Spleen (tissue), 11 donors: Measurements from ENCODE around the gene UCKL1. TPM values are rescaled to one million over a fixed set of nuclear protein-coding genes. Genes with fewer than 3 reads are reported as not detected.

Experiments used
- DNase-seq: peaks from one replicate; pipeline ENCODE4 v3.0.0-alpha.2; 2020
- H3K27ac ChIP-seq, 8 donors: fragments of 200-600 bp; sonication (generic) in 7 of 8; 1 replicate in 4 of 8; 2 replicates in 4 of 8; pipeline versions ENCODE4 v1.5.0 to v1.8.0; 2016 to 2021; ENCODE audit warnings: inconsistent platforms in 4 of 8, mild to moderate bottlenecking in 4 of 8, moderate library complexity in 1 of 8
- H3K27me3 ChIP-seq, 7 donors: fragments of 200-600 bp; sonication (generic) in 6 of 7; replicated peaks in 1 of 7; 1 replicate in 4 of 7; 2 replicates in 3 of 7; pipeline versions ENCODE4 v1.5.0 to v1.8.0; 2016 to 2021; ENCODE audit warnings: inconsistent platforms in 3 of 7, mild to moderate bottlenecking in 1 of 7
- H3K36me3 ChIP-seq, 6 donors: fragments of 200-600 bp; sonication (generic) in 5 of 6; 1 replicate in 4 of 6; 2 replicates in 2 of 6; pipeline versions ENCODE4 v1.5.0 to v1.8.0; 2016 to 2021; ENCODE audit warnings: inconsistent platforms in 2 of 6
- H3K4me1 ChIP-seq, 6 donors: fragments of 200-600 bp; sonication (generic) in 5 of 6; 1 replicate in 3 of 6; 2 replicates in 3 of 6; pipeline versions ENCODE4 v1.5.0 to v1.8.0; 2016 to 2021; ENCODE audit warnings: inconsistent platforms in 3 of 6
- H3K4me3 ChIP-seq, 8 donors: fragments of 200-600 bp; sonication (generic) in 7 of 8; 1 replicate in 4 of 8; 2 replicates in 4 of 8; pipeline versions ENCODE4 v1.5.0 to v1.8.0; 2016 to 2021; ENCODE audit warnings: inconsistent platforms in 4 of 8, mild to moderate bottlenecking in 4 of 8, moderate library complexity in 2 of 8
- H3K9me3 ChIP-seq, 8 donors: fragments of 200-600 bp; sonication (generic) in 7 of 8; 1 replicate in 4 of 8; 2 replicates in 4 of 8; pipeline versions ENCODE4 v1.5.0 to v1.8.0; 2016 to 2021; ENCODE audit warnings: inconsistent platforms in 4 of 8
- POLR2A ChIP-seq, 3 donors: fragments of 450-650 bp; IDR thresholded peaks; one replicate each; pipeline ENCODE4 v1.5.1; 2017; ENCODE audit warnings: antibody characterized with exemption in 3 of 3, mild to moderate bottlenecking in 1 of 3
- POLR2AphosphoS5 ChIP-seq, 3 donors: sonication (generic); formaldehyde crosslinking; IDR thresholded peaks; one replicate each; pipeline ENCODE4 v1.5.1; 2017; ENCODE audit warnings: antibody characterized with exemption in 3 of 3
- WGBS, 5 donors: extraction: QIAGEN DNeasy Blood & Tissue Kit in 3 of 5; methylation state at CpG; one replicate each; pipeline versions ENCODE4 v1.1.5 to v1.1.7; 2013 to 2018; 5-methylcytosine and 5-hydroxymethylcytosine counted together
- intact Hi-C: fragments of 100-400 bp; cut with DNase I; formaldehyde crosslinking; loops from one replicate; pipeline ENCODE4 v1.15.0; 2023; ENCODE audit warnings: low total_unique reads
- polyA plus RNA-seq, 3 donors: library from polyadenylated mRNA; stranded (reverse); fragments of 200-250 nt; gene quantifications; one replicate each; pipeline ENCODE4 v1.2.1, GENCODE V29; 2013
- total RNA-seq, 7 donors: library from RNA; depleted of rRNA in 3 of 7; stranded (reverse); fragments of >200 nt in 3 of 7; fragmentation: NEBNext Ultra II Directional in 4 of 7; extraction: Animal tissue kit (Norgen Biotek cat#: 25700) in 4 of 7; gene quantifications; one replicate each; pipeline versions ENCODE4 v1.1.0 to v1.2.1, GENCODE V29; 2016 to 2021
- TF ChIP-seq, protein P1 (sequence below), 11 experiments: fragments of 200-600 bp in 7 of 11; fragments of 450-650 bp in 4 of 11; sonication (generic) in 4 of 11; IDR thresholded peaks in 8 of 11; conservative IDR thresholded peaks in 3 of 11; 1 replicate in 7 of 11; 2 replicates in 4 of 11; pipeline versions ENCODE4 v1.4.0 to v1.8.0; 2016 to 2021; ENCODE audit warnings: antibody characterized with exemption in 11 of 11, inconsistent platforms in 4 of 11, mild to moderate bottlenecking in 1 of 11
- donor health status: healthy with polysubstance abuse.
- donor health status: DM: no; HTN: no; CAD: no; lungs with moderate emphysema.
- donor health status: DM: no; HTN: no; CAD: no.
- donor health status: Bipolar disorder and iron deficiency.
- donor health status: healthy.
- donor health status: DM: no; HTN: no; CAD: no.
- donor health status: DM: yes; HTN: yes; CAD: no.

Gene UCKL1
- total and polyA plus RNA-seq, 10 donors: 34.2 to 68.0 (median 49.1) TPM

DNA sequence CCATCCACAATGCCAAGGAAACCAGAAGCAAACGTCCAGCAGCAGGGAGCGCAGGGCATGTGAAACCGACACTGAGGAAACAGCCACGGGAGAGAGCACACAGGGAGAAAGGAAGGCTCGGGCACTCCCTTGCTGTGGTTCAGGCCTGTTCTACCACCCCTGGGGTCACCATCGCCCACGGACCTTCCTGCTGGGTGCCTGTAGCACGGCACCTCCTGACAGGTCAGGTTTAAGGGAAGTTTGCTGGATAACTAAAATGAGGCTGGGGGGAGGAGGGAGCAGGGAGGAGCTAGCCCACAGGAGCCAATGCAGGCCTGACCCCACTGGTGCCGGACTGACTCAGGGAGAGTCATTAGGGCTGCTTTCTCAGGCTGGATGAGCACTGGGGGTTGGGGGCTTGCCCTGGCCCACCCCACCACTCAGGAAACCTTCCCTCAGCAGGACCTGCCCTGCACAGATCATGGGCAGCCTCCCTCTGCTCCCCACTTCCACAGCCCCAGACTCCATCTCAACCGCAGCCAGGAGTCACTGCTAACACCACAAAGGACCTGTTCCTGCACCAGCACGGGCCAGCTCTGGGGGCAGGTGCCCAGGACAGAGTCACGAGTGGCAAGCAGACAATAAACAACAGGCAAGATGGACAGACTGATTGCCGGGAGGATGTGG lies 2.3 kb downstream of the UCKL1 start:
- H3K4me1 ChIP-seq: peaks cover 60 to 92% (median 85%) of the 10 kb centered on the region in 6 donors
- H3K4me3 ChIP-seq: peak overlapping the region in 3 of 8 donors; percentile 89 to 99 (median 94)
- DNase-seq: peak; percentile 76
- intact Hi-C loops: no loop called here
- 53 to 71% (median 65%) methylated on average over 11 to 13 of the region's 13 CpGs for WGBS, 5 donors
- H3K9me3 ChIP-seq: no peaks in the 10 kb centered on the region
- TF ChIP-seq POLR2AphosphoS5 (IDR thresholded peaks at IDR 0.05) (peak in 1 of 3 donors; percentile 12), POLR2A (IDR thresholded peaks at IDR 0.05) (no peak)
- H3K27ac ChIP-seq: peak overlapping the region in 4 of 8 donors; percentile 92 to 96 (median 92)
- no peaks in the 10 kb centered on the region for H3K27me3 ChIP-seq
- peaks cover 0 to 30% (median 1%) of the 10 kb centered on the region in 6 donors for H3K36me3 ChIP-seq

DNA sequence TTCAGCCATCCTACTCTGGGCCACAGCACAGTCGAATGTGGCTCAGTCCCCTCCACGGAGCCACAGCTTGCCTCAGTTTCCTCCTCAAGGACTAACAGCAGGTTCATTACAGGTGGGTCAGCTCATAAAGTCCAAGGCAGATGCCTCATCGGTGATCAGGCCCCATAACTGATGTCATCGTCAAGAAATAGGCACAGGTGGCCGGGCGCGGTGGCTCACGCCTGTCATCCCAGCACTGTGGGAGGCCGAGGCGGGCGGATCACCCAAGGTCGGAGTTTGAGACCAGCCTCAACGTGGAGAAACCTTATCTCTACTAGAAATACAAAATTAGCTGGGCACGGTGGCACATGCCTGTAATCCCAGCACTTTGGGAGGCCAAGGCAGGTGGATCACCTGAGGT lies 3.4 kb downstream of the UCKL1 start:
- Histone ChIP-seq H3K27ac (peak overlapping the region in 3 of 8 donors; percentile 51 to 90 (median 84)), H3K4me1 (peaks cover 67 to 96% (median 91%) of the 10 kb centered on the region in 6 donors), H3K27me3 (no peaks in the 10 kb centered on the region), H3K9me3 (no peaks in the 10 kb centered on the region), H3K36me3 (peaks cover 0 to 25% (median 0%) of the 10 kb centered on the region in 6 donors), H3K4me3 (no peak overlapping the region)
- TF ChIP-seq, protein P1, sequence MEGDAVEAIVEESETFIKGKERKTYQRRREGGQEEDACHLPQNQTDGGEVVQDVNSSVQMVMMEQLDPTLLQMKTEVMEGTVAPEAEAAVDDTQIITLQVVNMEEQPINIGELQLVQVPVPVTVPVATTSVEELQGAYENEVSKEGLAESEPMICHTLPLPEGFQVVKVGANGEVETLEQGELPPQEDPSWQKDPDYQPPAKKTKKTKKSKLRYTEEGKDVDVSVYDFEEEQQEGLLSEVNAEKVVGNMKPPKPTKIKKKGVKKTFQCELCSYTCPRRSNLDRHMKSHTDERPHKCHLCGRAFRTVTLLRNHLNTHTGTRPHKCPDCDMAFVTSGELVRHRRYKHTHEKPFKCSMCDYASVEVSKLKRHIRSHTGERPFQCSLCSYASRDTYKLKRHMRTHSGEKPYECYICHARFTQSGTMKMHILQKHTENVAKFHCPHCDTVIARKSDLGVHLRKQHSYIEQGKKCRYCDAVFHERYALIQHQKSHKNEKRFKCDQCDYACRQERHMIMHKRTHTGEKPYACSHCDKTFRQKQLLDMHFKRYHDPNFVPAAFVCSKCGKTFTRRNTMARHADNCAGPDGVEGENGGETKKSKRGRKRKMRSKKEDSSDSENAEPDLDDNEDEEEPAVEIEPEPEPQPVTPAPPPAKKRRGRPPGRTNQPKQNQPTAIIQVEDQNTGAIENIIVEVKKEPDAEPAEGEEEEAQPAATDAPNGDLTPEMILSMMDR (IDR thresholded peaks at IDR 0.05 in 8 of 11, conservative IDR thresholded peaks at IDR 0.05 in 3 of 11): no peak
- TF ChIP-seq POLR2AphosphoS5 (IDR thresholded peaks at IDR 0.05): no peak
- no peak for TF ChIP-seq POLR2A (IDR thresholded peaks at IDR 0.05)
- intact Hi-C loops: no loop called here
- 79 to 91% (median 89%) methylated on average over 12 to 14 of the region's 14 CpGs for WGBS, 5 donors
- DNase-seq: no peak

DNA sequence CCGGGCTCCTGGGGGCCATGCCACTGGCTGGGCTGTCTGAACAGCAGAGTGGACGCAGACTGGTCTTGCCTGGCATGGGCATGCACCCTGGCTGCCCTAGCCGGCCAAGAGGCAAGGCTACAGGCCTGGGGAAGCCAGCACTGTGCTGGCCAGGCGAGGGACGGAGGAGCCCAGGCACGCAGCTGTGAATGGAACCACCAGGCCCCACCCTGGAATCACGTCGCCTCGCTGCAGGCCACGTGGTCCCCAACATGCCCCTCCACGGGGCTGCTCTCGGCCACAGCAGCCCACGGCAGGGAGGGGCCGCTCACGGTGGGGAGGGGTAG lies 4.0 kb downstream of the UCKL1 start:
- intact Hi-C loops: no loop called here
- no peaks in the 10 kb centered on the region for H3K27me3 ChIP-seq
- H3K36me3 ChIP-seq: peaks cover 0 to 25% (median 0%) of the 10 kb centered on the region in 6 donors
- H3K4me3 ChIP-seq: no peak overlapping the region
- WGBS, 5 donors: 59 to 90% (median 74%) methylated on average over 5 to 15 of the region's 15 CpGs
- peak overlapping the region in 5 of 8 donors; percentile 38 to 90 (median 83) for H3K27ac ChIP-seq
- H3K9me3 ChIP-seq: no peaks in the 10 kb centered on the region
- TF ChIP-seq, protein P1 (IDR thresholded peaks at IDR 0.05 in 8 of 11, conservative IDR thresholded peaks at IDR 0.05 in 3 of 11): no peak
- TF ChIP-seq POLR2A (IDR thresholded peaks at IDR 0.05) (no peak), POLR2AphosphoS5 (IDR thresholded peaks at IDR 0.05) (peak in 2 of 3 donors; percentile 16 to 56)
- peak; percentile 79 for DNase-seq
- peaks cover 68 to 96% (median 91%) of the 10 kb centered on the region in 6 donors for H3K4me1 ChIP-seq

DNA sequence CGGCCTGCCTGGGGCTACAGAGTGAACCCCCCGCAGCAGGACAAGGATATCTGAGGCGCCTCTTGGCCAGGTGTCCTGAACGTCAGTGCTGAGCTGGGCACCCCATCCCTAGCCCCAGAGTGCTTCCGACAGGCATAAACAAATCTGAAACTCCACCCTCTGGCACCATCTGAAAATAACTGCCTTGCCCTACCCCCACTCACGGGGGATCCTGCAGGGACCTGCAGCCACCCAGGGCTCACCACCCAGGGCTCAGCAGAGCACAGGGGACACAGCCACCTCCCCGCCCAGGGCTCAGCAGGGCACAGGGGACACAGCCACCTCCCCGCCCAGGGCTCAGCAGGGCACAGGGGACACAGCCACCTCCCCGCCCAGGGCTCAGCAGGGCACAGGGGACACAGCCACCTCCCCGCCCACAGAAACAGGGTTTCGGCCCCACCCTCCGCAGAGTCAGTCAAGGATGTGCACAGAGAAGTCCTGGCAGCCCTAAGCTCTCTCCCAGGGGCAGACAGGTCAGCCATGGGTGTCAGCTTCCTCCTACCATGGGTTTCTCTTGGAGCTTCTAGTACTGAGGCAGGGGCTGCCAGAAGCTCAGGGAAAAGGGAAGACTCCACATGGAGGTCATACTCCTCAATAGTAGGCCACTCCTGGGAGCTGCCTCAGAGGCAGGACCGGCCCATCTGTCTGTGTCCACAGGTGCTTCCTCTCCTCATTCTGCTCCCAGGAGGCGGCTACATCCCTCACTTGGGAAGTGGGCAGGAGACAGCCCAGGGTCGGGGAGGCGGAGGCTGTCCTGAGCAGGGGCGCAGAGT lies 4.6 kb downstream of the UCKL1 start:
- WGBS, 5 donors: 55 to 86% (median 65%) methylated on average over 8 to 17 of the region's 17 CpGs
- intact Hi-C loops: no loop called here
- Histone ChIP-seq H3K36me3 (peaks cover 0 to 27% (median 0%) of the 10 kb centered on the region in 6 donors), H3K27ac (peak overlapping the region in 6 of 8 donors; percentile 33 to 90 (median 82)), H3K9me3 (no peaks in the 10 kb centered on the region), H3K4me3 (no peak overlapping the region), H3K4me1 (peaks cover 65 to 96% (median 91%) of the 10 kb centered on the region in 6 donors), H3K27me3 (no peaks in the 10 kb centered on the region)
- no peak for TF ChIP-seq POLR2A (IDR thresholded peaks at IDR 0.05)
- TF ChIP-seq POLR2AphosphoS5 (IDR thresholded peaks at IDR 0.05): no peak
- TF ChIP-seq, protein P1 (IDR thresholded peaks at IDR 0.05 in 8 of 11, conservative IDR thresholded peaks at IDR 0.05 in 3 of 11): no peak
- DNase-seq: peak; percentile 76
